OCI-LY3 (cell line): ENCODE measurements around the gene IGF2.

Source experiments
- H2AFZ ChIP-seq: fragments of 200-600, 300-600 bp; shearing (Covaris generic); 2 replicates; pipeline ENCODE4 v1.6.0; 2014; ENCODE audit warnings: antibody characterized with exemption, low read depth, low read length
- H3K27ac ChIP-seq: fragments of 200-600, 300-600 bp; sonication (generic); 2 replicates; pipeline ENCODE4 v1.5.1; 2014; ENCODE audit warnings: mild to moderate bottlenecking, low read length, moderate library complexity, mixed read lengths
- H3K27me3 ChIP-seq: fragments of 200-600, 300-600 bp; sonication (generic); 2 replicates; pipeline ENCODE4 v1.6.1; 2014; ENCODE audit warnings: low read depth, low read length, mixed read lengths
- H3K36me3 ChIP-seq: fragments of 200-600, 300-600 bp; sonication (generic); replicated peaks from 2 replicates; pipeline ENCODE3; 2014; ENCODE audit warnings: low read depth, low read length, mixed read lengths
- H3K4me1 ChIP-seq: fragments of 300-600, 200-600 bp; sonication (generic); 2 replicates; pipeline ENCODE4 v1.6.1; 2014; ENCODE audit warnings: low read length, mixed read lengths
- H3K4me2 ChIP-seq: fragments of 200-600, 300-600 bp; sonication (generic); 2 replicates; pipeline ENCODE4 v1.6.1; 2014; ENCODE audit warnings: low read length, mixed read lengths
- H3K4me3 ChIP-seq: fragments of 300-600, 200-600 bp; sonication (generic); 2 replicates; pipeline ENCODE4 v1.5.1; 2014; ENCODE audit warnings: antibody characterized with exemption, mild to moderate bottlenecking, low read length, moderate library complexity
- H3K79me2 ChIP-seq: fragments of 300-600, 200-600 bp; shearing (Covaris generic); 2 replicates; pipeline ENCODE4 v1.6.1; 2014; ENCODE audit warnings: mild to moderate bottlenecking, low read length, mixed read lengths
- H3K9ac ChIP-seq: fragments of 300-600, 200-600 bp; shearing (Covaris generic); 2 replicates; pipeline ENCODE4 v1.6.0; 2014; ENCODE audit warnings: mild to moderate bottlenecking, low read length, moderate library complexity
- H3K9me3 ChIP-seq: fragments of 200-600, 300-600 bp; shearing (Covaris generic); 2 replicates; pipeline ENCODE4 v1.6.1; 2014; ENCODE audit warnings: low read length, mixed read lengths; ENCODE audit not compliant: insufficient read depth
- H4K20me1 ChIP-seq: fragments of 200-600, 300-600 bp; sonication (generic); 2 replicates; pipeline ENCODE4 v1.6.1; 2016; ENCODE audit warnings: low read length, mixed read lengths; ENCODE audit not compliant: insufficient read depth
- CTCF ChIP-seq: fragments of 200-600, 300-600 bp; sonication (generic); IDR thresholded peaks from 2 replicates; pipeline ENCODE4 v1.5.1; 2014; ENCODE audit warnings: antibody characterized with exemption, low read length, low read depth
- EZH2phosphoT487 ChIP-seq: fragments of 200-600 bp; shearing (Covaris generic); IDR thresholded peaks from 2 replicates; pipeline ENCODE4 v1.6.1; 2018; ENCODE audit warnings: antibody characterized with exemption, mixed run types, low read depth

The IGF2 gene

GRCh38 chr11:2122907-2123627, 16.1 kb downstream of the IGF2 start:
- Histone ChIP-seq H3K27me3 (peaks cover 17% of the 10 kb centered on the region), H3K4me1 (no peaks in the 10 kb centered on the region), H3K9ac (no peak overlapping the region), H3K79me2 (no peaks in the 10 kb centered on the region), H3K27ac (no peak overlapping the region), H3K4me2 (no peak overlapping the region), H2AFZ (no peak overlapping the region), H4K20me1 (no peaks in the 10 kb centered on the region), H3K36me3 (no peaks in the 10 kb centered on the region), H3K4me3 (no peak overlapping the region), H3K9me3 (no peaks in the 10 kb centered on the region)
- TF ChIP-seq CTCF, result peak; percentile 61
- no peak for TF ChIP-seq EZH2phosphoT487

- H3K27me3 ChIP-seq, result peaks cover 24% of the 10 kb centered on the region
- H3K9me3 ChIP-seq, result no peaks in the 10 kb centered on the region
- H3K27ac ChIP-seq, result no peak overlapping the region
- H2AFZ ChIP-seq, result no peak overlapping the region
- no peaks in the 10 kb centered on the region for H3K36me3 ChIP-seq
- H3K4me1 ChIP-seq, result no peaks in the 10 kb centered on the region
- no peaks in the 10 kb centered on the region for H4K20me1 ChIP-seq
- H3K4me3 ChIP-seq, result no peak overlapping the region
- H3K9ac ChIP-seq, result no peak overlapping the region
- no peak overlapping the region for H3K4me2 ChIP-seq
- H3K79me2 ChIP-seq, result no peaks in the 10 kb centered on the region
- TF ChIP-seq EZH2phosphoT487, result no peak
- no peak for TF ChIP-seq CTCF
Observed at GRCh38 chr11:2122222-2122906, 16.8 kb downstream of the IGF2 start.

GRCh38 chr11:2121227-2122130, 17.7 kb downstream of the IGF2 start:
- peaks cover 28% of the 10 kb centered on the region for H3K27me3 ChIP-seq
- no peak overlapping the region for H3K27ac ChIP-seq
- H2AFZ ChIP-seq, result no peak overlapping the region
- TF ChIP-seq CTCF (no peak), EZH2phosphoT487 (no peak)
- H3K9ac ChIP-seq, result no peak overlapping the region
- no peak overlapping the region for H3K4me2 ChIP-seq
- no peaks in the 10 kb centered on the region for H3K4me1 ChIP-seq
- no peaks in the 10 kb centered on the region for H3K79me2 ChIP-seq
- no peaks in the 10 kb centered on the region for H3K36me3 ChIP-seq
- no peak overlapping the region for H3K4me3 ChIP-seq
- H4K20me1 ChIP-seq, result no peaks in the 10 kb centered on the region
- H3K9me3 ChIP-seq, result no peaks in the 10 kb centered on the region
